ENCODE results near the gene GPR119.

GPR119 gene

GRCh38 chrX:130376077-130376476 is 9.4 kb downstream of the GPR119 start:
- TF ChIP-seq POLR2AphosphoS5 (IDR thresholded peaks at IDR 0.05; ENCODE audit: low read depth, low read length) (no peak), FOXP2 (optimal IDR thresholded peaks at IDR 0.05; ENCODE audit: borderline replicate concordance, extremely low read depth, extremely low read length, insufficient read depth) (no peak), SIN3A (IDR thresholded peaks at IDR 0.05; ENCODE audit: borderline replicate concordance, insufficient read depth, low read length) (no peak), TAF1 (IDR thresholded peaks at IDR 0.05; ENCODE audit: borderline replicate concordance, insufficient read depth, low read length) (no peak), REST (IDR thresholded peaks at IDR 0.05; ENCODE audit: insufficient read depth in 1 of 2, low read depth in 2 of 2, low read length in 2 of 2) (no peak)

- TF ChIP-seq POLR2AphosphoS5 (IDR thresholded peaks at IDR 0.05; ENCODE audit: low read depth, low read length) (no peak), TAF1 (IDR thresholded peaks at IDR 0.05; ENCODE audit: borderline replicate concordance, insufficient read depth, low read length) (no peak), SIN3A (IDR thresholded peaks at IDR 0.05; ENCODE audit: borderline replicate concordance, insufficient read depth, low read length) (no peak), REST (IDR thresholded peaks at IDR 0.05; ENCODE audit: insufficient read depth in 1 of 2, low read depth in 2 of 2, low read length in 2 of 2) (no peak), FOXP2 (optimal IDR thresholded peaks at IDR 0.05; ENCODE audit: borderline replicate concordance, extremely low read depth, extremely low read length, insufficient read depth) (no peak)
These were observed 33.9 kb downstream of the GPR119 start for GRCh38 chrX:130351567-130351966.

- TF ChIP-seq TAF1 (IDR thresholded peaks at IDR 0.05; ENCODE audit: borderline replicate concordance, insufficient read depth, low read length), result no peak
- no peak for TF ChIP-seq REST (IDR thresholded peaks at IDR 0.05; ENCODE audit: insufficient read depth in 1 of 2, low read depth in 2 of 2, low read length in 2 of 2)
- no peak for TF ChIP-seq POLR2AphosphoS5 (IDR thresholded peaks at IDR 0.05; ENCODE audit: low read depth, low read length)
- TF ChIP-seq FOXP2 (optimal IDR thresholded peaks at IDR 0.05; ENCODE audit: borderline replicate concordance, extremely low read depth, extremely low read length, insufficient read depth), result no peak
- TF ChIP-seq SIN3A (IDR thresholded peaks at IDR 0.05; ENCODE audit: borderline replicate concordance, insufficient read depth, low read length), result no peak
These were observed 38.2 kb downstream of the GPR119 start for GRCh38 chrX:130347321-130347720.

GRCh38 chrX:130343411-130343810 is 42.1 kb downstream of the GPR119 start:
- TF ChIP-seq TAF1 (IDR thresholded peaks at IDR 0.05; ENCODE audit: borderline replicate concordance, insufficient read depth, low read length), result no peak
- TF ChIP-seq FOXP2 (optimal IDR thresholded peaks at IDR 0.05; ENCODE audit: borderline replicate concordance, extremely low read depth, extremely low read length, insufficient read depth), result no peak
- TF ChIP-seq SIN3A (IDR thresholded peaks at IDR 0.05; ENCODE audit: borderline replicate concordance, insufficient read depth, low read length), result no peak
- no peak for TF ChIP-seq POLR2AphosphoS5 (IDR thresholded peaks at IDR 0.05; ENCODE audit: low read depth, low read length)
- TF ChIP-seq REST (IDR thresholded peaks at IDR 0.05; ENCODE audit: insufficient read depth in 1 of 2, low read depth in 2 of 2, low read length in 2 of 2), result no peak

- TF ChIP-seq FOXP2 (optimal IDR thresholded peaks at IDR 0.05; ENCODE audit: borderline replicate concordance, extremely low read depth, extremely low read length, insufficient read depth), result no peak
- no peak for TF ChIP-seq REST (IDR thresholded peaks at IDR 0.05; ENCODE audit: insufficient read depth in 1 of 2, low read depth in 2 of 2, low read length in 2 of 2)
- TF ChIP-seq TAF1 (IDR thresholded peaks at IDR 0.05; ENCODE audit: borderline replicate concordance, insufficient read depth, low read length), result no peak
- no peak for TF ChIP-seq SIN3A (IDR thresholded peaks at IDR 0.05; ENCODE audit: borderline replicate concordance, insufficient read depth, low read length)
- no peak for TF ChIP-seq POLR2AphosphoS5 (IDR thresholded peaks at IDR 0.05; ENCODE audit: low read depth, low read length)
These were observed 45.2 kb downstream of the GPR119 start for GRCh38 chrX:130340271-130340670.

All from PFSK-1 (cell line).